WTC11 (cell line): ENCODE results near the gene SLC25A22. TPM values are rescaled to one million over a fixed set of nuclear protein-coding genes. Genes with fewer than 3 reads are reported as not detected.
A peak's percentile ranks its signal among the peaks of the same experiment; 100 is the strongest.

Experiments used
- ATAC-seq: fragments of 200-7000 bp; cut with Tn5 transposase; 2 replicates; pipeline ENCODE4 v1.10.0; 2021; ENCODE audit warnings: mild to moderate bottlenecking, moderate library complexity
- CTCF ChIA-PET: fragments of 300-600 bp; sonication (Branson Sonifier 250); formaldehyde crosslinking; loops from one replicate; lab custom pipeline; 2021; ENCODE audit warnings: antibody characterized with exemption; lab: Charles Lee
- POLR2A ChIA-PET: fragments of 350-600 bp; sonication (Branson Sonifier 250); formaldehyde crosslinking; loops from one replicate; lab custom pipeline; 2021; ENCODE audit warnings: antibody characterized with exemption; lab: Charles Lee
- DNase-seq: peaks from one replicate; pipeline ENCODE4 v3.0.0; 2021; ENCODE audit warnings: low spot score
- H3K27ac Mint-ChIP-seq: 2 replicates; pipeline ENCODE4 v1.8.0; 2021; ENCODE audit warnings: mixed read lengths
- H3K27me3 Mint-ChIP-seq: 2 replicates; pipeline ENCODE4 v1.8.0; 2021; ENCODE audit warnings: low read depth, mild to moderate bottlenecking, moderate library complexity, mixed read lengths
- H3K36me3 Mint-ChIP-seq: 2 replicates; pipeline ENCODE4 v1.8.0; 2021; ENCODE audit warnings: mixed read lengths
- H3K4me1 Mint-ChIP-seq: 2 replicates; pipeline ENCODE4 v1.8.0; 2022; ENCODE audit warnings: mixed read lengths
- H3K4me3 Mint-ChIP-seq: 2 replicates; pipeline ENCODE4 v1.8.0; 2021; ENCODE audit warnings: mild to moderate bottlenecking, moderate library complexity, mixed read lengths
- H3K9me3 Mint-ChIP-seq: 2 replicates; pipeline ENCODE4 v1.8.0; 2021; ENCODE audit warnings: mixed read lengths
- CREB1 ChIP-seq: sonication (generic); formaldehyde crosslinking; IDR thresholded peaks from 2 replicates; pipeline ENCODE4 v1.8.0; 2023; ENCODE audit warnings: mild to moderate bottlenecking, missing genetic modification reagents
- EMX1 ChIP-seq: fragments of 250-450 bp; sonication (Bioruptor Pico); IDR thresholded peaks from 2 replicates; pipeline ENCODE4 v1.8.0; 2021; ENCODE audit warnings: mild to moderate bottlenecking
- ETV6 ChIP-seq: sonication (generic); formaldehyde crosslinking; IDR thresholded peaks from 2 replicates; pipeline ENCODE4 v1.8.1; 2022; ENCODE audit warnings: mild to moderate bottlenecking, missing genetic modification reagents
- FOXJ3 ChIP-seq: sonication (generic); formaldehyde crosslinking; IDR thresholded peaks from 2 replicates; pipeline ENCODE4 v1.9.0; 2021; ENCODE audit warnings: missing genetic modification reagents, mild to moderate bottlenecking, borderline replicate concordance
- FOXK1 ChIP-seq: sonication (generic); formaldehyde crosslinking; IDR thresholded peaks from 2 replicates; pipeline ENCODE4 v1.8.0; 2022; ENCODE audit warnings: mild to moderate bottlenecking, moderate library complexity, missing genetic modification reagents
- GABPB1 ChIP-seq: sonication (generic); formaldehyde crosslinking; IDR thresholded peaks from 2 replicates; pipeline ENCODE4 v1.8.1; 2023; ENCODE audit warnings: mild to moderate bottlenecking, missing genetic modification reagents
- GRHL2 ChIP-seq: fragments of 250-450 bp; sonication (Bioruptor Pico); IDR thresholded peaks from 2 replicates; pipeline ENCODE4 v1.8.0; 2022; ENCODE audit warnings: mild to moderate bottlenecking, moderate library complexity; ENCODE audit not compliant: insufficient replicate concordance, severe bottlenecking
- GTF2I ChIP-seq: fragments of 250-450 bp; sonication (Bioruptor Pico); conservative IDR thresholded peaks from 2 replicates; pipeline ENCODE4 v1.4.0; 2021; ENCODE audit warnings: mild to moderate bottlenecking
- JAZF1 ChIP-seq: fragments of 250-450 bp; sonication (Bioruptor Pico); IDR thresholded peaks from 2 replicates; pipeline ENCODE4 v1.9.0; 2021; ENCODE audit warnings: moderate library complexity, mild to moderate bottlenecking, inconsistent platforms
- KAT7 ChIP-seq: sonication (generic); formaldehyde crosslinking; IDR thresholded peaks from 2 replicates; pipeline ENCODE4 v1.8.1; 2023; ENCODE audit warnings: missing genetic modification reagents, mild to moderate bottlenecking, borderline replicate concordance
- MXD4 ChIP-seq: fragments of 250-450 bp; sonication (Bioruptor Pico); IDR thresholded peaks from 2 replicates; pipeline ENCODE4 v1.8.0; 2021; ENCODE audit warnings: mild to moderate bottlenecking, moderate library complexity, borderline replicate concordance
- NFE2L1 ChIP-seq: sonication (generic); formaldehyde crosslinking; IDR thresholded peaks from 2 replicates; pipeline ENCODE4 v1.8.1; 2023; ENCODE audit warnings: missing genetic modification reagents
- NR3C1 ChIP-seq: sonication (generic); formaldehyde crosslinking; conservative IDR thresholded peaks from 2 replicates; pipeline ENCODE4 v1.8.1; 2023; ENCODE audit warnings: low read depth, mild to moderate bottlenecking, missing genetic modification reagents
- OVOL2 ChIP-seq: fragments of 250-450 bp; sonication (Bioruptor Pico); IDR thresholded peaks from 2 replicates; pipeline ENCODE4 v1.9.0; 2021; ENCODE audit warnings: mild to moderate bottlenecking, borderline replicate concordance
- SMAD3 ChIP-seq: sonication (generic); formaldehyde crosslinking; IDR thresholded peaks from 2 replicates; pipeline ENCODE4 v1.8.0; 2022; ENCODE audit warnings: missing genetic modification reagents, mild to moderate bottlenecking, borderline replicate concordance
- SOX15 ChIP-seq: fragments of 250-450 bp; sonication (Bioruptor Pico); IDR thresholded peaks from 2 replicates; pipeline ENCODE4 v1.9.0; 2021; ENCODE audit warnings: mild to moderate bottlenecking
- SP1 ChIP-seq: sonication (generic); formaldehyde crosslinking; conservative IDR thresholded peaks from 2 replicates; pipeline ENCODE4 v1.8.1; 2022; ENCODE audit warnings: missing genetic modification reagents
- TEAD4 ChIP-seq: sonication (generic); formaldehyde crosslinking; IDR thresholded peaks from 2 replicates; pipeline ENCODE4 v1.8.0; 2022; ENCODE audit warnings: mild to moderate bottlenecking, missing genetic modification reagents
- TP53 ChIP-seq: sonication (generic); formaldehyde crosslinking; IDR thresholded peaks from 2 replicates; pipeline ENCODE4 v1.8.1; 2023; ENCODE audit warnings: mild to moderate bottlenecking, missing genetic modification reagents
- ZNF219 ChIP-seq: sonication (generic); formaldehyde crosslinking; IDR thresholded peaks from 2 replicates; pipeline ENCODE4 v1.8.0; 2023; ENCODE audit warnings: missing genetic modification reagents, mild to moderate bottlenecking, borderline replicate concordance
- ZNF263 ChIP-seq: sonication (generic); formaldehyde crosslinking; IDR thresholded peaks from 2 replicates; pipeline ENCODE4 v1.8.1; 2022; ENCODE audit warnings: low read depth, mild to moderate bottlenecking, moderate library complexity, missing genetic modification reagents
- ZNF396 ChIP-seq: fragments of 250-450 bp; sonication (Bioruptor Pico); IDR thresholded peaks from 2 replicates; pipeline ENCODE4 v1.8.0; 2021; ENCODE audit warnings: mild to moderate bottlenecking, moderate library complexity, borderline replicate concordance
- total RNA-seq: library from RNA; stranded (reverse); gene quantifications from 3 replicates; pipeline ENCODE4 v1.2.3, GENCODE V29; 2021
- TF ChIP-seq, protein P1 (sequence below): sonication (generic); formaldehyde crosslinking; IDR thresholded peaks from 2 replicates; pipeline ENCODE4 v1.8.1; 2023; ENCODE audit warnings: mild to moderate bottlenecking, moderate library complexity, missing genetic modification reagents
- TF ChIP-seq, protein P2 (sequence below): fragments of 250-450 bp; sonication (Bioruptor Pico); IDR thresholded peaks from 2 replicates; pipeline ENCODE4 v1.9.0; 2021; ENCODE audit warnings: moderate library complexity, mild to moderate bottlenecking, inconsistent platforms, borderline replicate concordance
- TF ChIP-seq, protein P3 (sequence below): sonication (generic); formaldehyde crosslinking; conservative IDR thresholded peaks from 2 replicates; pipeline ENCODE4 v1.8.1; 2023; ENCODE audit warnings: mild to moderate bottlenecking, low read depth, missing genetic modification reagents, moderate library complexity
- TF ChIP-seq, protein P4 (sequence below): sonication (generic); formaldehyde crosslinking; IDR thresholded peaks from 2 replicates; pipeline ENCODE4 v1.8.1; 2022; ENCODE audit warnings: low read depth, mild to moderate bottlenecking, moderate library complexity, missing genetic modification reagents, borderline replicate concordance

Gene SLC25A22
- total RNA-seq, 1 experiment from 2014 or later: 44.8 TPM

DNA sequence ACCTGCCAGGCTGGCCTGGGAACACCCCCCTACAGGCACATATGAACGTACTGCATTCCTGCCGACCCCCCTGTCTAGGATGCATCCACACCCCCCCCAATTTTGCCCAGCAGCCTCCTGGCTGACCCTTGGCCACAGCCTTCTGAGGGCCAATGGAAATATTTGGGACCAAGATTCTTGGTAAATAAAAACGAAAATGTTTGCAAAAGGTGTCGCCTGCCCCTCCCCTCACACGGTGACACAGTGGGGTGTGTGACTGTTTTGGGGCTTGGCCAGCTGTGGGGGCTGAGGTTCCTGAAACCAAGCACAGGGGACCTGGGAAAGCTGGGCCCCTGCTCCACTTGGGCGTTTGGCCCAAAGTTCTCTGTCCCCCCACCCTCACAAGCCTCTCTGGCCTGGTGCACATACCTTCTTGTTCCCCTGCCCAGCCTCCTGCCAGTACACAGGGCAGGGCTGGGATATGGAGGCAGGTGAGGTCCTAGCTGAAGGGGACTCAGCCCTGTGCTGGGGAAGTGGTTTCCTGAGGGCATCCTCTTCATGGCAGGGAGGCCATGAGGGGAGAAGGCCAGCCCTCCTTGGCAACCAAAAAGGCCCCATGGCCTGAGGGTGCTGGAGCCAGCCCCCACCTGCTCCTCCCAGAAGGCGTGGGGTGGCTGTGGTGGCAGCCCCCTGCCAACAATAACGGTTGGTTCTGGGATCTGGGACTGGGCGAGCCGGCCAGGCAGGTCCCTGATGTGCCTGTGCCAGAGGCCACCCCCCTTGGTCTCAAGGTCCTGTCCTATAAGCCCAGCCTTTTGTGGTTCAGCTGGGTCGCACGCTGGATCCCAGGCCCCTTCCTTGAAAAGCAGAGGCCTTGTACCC, 27.5 kb upstream of the SLC25A22 start (continued):
- no peak for TF ChIP-seq GRHL2
- no peak for TF ChIP-seq EMX1 (CRISPR knock-in tag)
- no peak for TF ChIP-seq MXD4 (CRISPR knock-in tag)
- no peak for TF ChIP-seq TEAD4 (CRISPR knock-in tag)
- TF ChIP-seq, protein P1, sequence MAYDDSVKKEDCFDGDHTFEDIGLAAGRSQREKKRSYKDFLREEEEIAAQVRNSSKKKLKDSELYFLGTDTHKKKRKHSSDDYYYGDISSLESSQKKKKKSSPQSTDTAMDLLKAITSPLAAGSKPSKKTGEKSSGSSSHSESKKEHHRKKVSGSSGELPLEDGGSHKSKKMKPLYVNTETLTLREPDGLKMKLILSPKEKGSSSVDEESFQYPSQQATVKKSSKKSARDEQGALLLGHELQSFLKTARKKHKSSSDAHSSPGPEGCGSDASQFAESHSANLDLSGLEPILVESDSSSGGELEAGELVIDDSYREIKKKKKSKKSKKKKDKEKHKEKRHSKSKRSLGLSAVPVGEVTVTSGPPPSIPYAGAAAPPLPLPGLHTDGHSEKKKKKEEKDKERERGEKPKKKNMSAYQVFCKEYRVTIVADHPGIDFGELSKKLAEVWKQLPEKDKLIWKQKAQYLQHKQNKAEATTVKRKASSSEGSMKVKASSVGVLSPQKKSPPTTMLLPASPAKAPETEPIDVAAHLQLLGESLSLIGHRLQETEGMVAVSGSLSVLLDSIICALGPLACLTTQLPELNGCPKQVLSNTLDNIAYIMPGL (CRISPR knock-in tag): no peak

DNA sequence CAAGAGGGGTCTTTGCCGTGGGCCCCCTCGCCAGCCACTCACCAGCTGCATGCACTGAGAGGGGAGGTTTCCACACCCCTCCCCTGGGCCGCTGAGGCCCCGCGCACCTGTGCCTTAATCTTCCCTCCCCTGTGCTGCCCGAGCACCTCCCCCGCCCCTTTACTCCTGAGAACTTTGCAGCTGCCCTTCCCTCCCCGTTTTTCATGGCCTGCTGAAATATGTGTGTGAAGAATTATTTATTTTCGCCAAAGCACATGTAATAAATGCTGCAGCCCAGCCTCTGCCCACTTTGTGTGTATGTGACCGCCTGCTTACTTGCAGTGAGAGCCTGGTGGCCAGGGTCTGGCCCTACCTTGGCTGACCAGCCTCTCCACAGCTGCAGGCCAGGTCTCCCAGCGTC, 26.9 kb upstream of the SLC25A22 start:
- H3K27ac Mint-ChIP-seq: no peak overlapping the region
- no peaks in the 10 kb centered on the region for H3K9me3 Mint-ChIP-seq
- peaks cover 28% of the 10 kb centered on the region for H3K4me1 Mint-ChIP-seq
- ATAC-seq (no peak), DNase-seq (no peak)
- ChIA-PET CTCF (interaction anchor here (1.0 kb wide), 1 partner anchor 49 kb away, joined by 3 read pairs; no protein-coding TSS in a partner anchor), POLR2A (interaction anchor here (1.2 to 1.4 kb wide), 2 partner anchors 20 to 38 kb away, joined by 3 read pairs; partner anchors contain the start of gene PIDD1)
- no peaks in the 10 kb centered on the region for H3K36me3 Mint-ChIP-seq
- H3K4me3 Mint-ChIP-seq: no peak overlapping the region
- TF ChIP-seq CREB1 (CRISPR knock-in tag) (no peak), NR3C1 (no peak), KAT7 (CRISPR knock-in tag) (no peak), ZNF263 (CRISPR knock-in tag) (no peak), ZNF396 (CRISPR knock-in tag) (no peak), ZNF219 (CRISPR knock-in tag) (no peak), GTF2I (CRISPR knock-in tag) (no peak), FOXJ3 (CRISPR knock-in tag) (no peak), MXD4 (CRISPR knock-in tag) (no peak), TP53 (CRISPR knock-in tag) (no peak), NFE2L1 (CRISPR knock-in tag) (no peak), SOX15 (no peak)
- TF ChIP-seq, protein P2, sequence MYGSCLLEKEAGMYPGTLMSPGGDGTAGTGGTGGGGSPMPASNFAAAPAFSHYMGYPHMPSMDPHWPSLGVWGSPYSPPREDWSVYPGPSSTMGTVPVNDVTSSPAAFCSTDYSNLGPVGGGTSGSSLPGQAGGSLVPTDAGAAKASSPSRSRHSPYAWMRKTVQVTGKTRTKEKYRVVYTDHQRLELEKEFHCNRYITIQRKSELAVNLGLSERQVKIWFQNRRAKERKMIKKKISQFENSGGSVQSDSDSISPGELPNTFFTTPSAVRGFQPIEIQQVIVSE (CRISPR knock-in tag): no peak
- TF ChIP-seq, protein P3, sequence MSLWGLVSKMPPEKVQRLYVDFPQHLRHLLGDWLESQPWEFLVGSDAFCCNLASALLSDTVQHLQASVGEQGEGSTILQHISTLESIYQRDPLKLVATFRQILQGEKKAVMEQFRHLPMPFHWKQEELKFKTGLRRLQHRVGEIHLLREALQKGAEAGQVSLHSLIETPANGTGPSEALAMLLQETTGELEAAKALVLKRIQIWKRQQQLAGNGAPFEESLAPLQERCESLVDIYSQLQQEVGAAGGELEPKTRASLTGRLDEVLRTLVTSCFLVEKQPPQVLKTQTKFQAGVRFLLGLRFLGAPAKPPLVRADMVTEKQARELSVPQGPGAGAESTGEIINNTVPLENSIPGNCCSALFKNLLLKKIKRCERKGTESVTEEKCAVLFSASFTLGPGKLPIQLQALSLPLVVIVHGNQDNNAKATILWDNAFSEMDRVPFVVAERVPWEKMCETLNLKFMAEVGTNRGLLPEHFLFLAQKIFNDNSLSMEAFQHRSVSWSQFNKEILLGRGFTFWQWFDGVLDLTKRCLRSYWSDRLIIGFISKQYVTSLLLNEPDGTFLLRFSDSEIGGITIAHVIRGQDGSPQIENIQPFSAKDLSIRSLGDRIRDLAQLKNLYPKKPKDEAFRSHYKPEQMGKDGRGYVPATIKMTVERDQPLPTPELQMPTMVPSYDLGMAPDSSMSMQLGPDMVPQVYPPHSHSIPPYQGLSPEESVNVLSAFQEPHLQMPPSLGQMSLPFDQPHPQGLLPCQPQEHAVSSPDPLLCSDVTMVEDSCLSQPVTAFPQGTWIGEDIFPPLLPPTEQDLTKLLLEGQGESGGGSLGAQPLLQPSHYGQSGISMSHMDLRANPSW (CRISPR knock-in tag): no peak
- peaks cover 15% of the 10 kb centered on the region for H3K27me3 Mint-ChIP-seq

DNA sequence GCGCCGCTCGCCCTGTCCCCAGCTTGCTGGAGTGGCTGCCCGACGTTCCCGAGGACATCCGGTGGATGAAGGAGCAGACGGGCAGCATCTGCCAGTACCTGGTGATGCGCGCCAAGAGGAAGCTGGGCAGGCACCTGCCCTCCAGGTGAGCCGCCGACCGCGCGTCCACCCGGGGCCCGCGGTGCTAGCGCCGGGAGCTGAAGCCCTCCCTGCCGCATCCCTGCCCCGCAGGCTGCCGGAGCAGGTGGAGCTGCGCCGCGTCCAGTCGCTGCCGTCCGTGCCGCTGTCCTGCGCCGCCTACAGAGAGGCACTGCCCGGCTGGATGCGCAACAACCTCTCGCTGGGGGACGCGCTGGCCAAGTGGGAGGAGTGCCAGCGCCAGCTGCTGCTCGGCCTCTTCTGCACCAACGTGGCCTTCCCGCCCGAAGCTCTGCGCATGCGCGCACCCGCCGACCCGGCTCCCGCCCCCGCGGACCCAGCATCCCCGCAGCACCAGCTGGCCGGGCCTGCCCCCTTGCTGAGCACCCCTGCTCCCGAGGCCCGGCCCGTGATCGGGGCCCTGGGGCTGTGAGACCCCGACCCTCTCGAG, 26.3 kb upstream of the SLC25A22 start:
- Mint-ChIP-seq H3K36me3 (no peaks in the 10 kb centered on the region), H3K27ac (no peak overlapping the region), H3K4me3 (no peak overlapping the region), H3K27me3 (peaks cover 15% of the 10 kb centered on the region), H3K4me1 (peaks cover 27% of the 10 kb centered on the region), H3K9me3 (no peaks in the 10 kb centered on the region)
- ATAC-seq (no peak), DNase-seq (no peak)
- ChIA-PET CTCF (no interaction called here), POLR2A (interaction anchor here (1.2 kb wide), 1 partner anchor 38 kb away, joined by 3 read pairs; no protein-coding TSS in a partner anchor)
- TF ChIP-seq GABPB1 (no peak), FOXK1 (CRISPR knock-in tag) (no peak), ETV6 (CRISPR knock-in tag) (no peak), SP1 (no peak), OVOL2 (no peak), JAZF1 (no peak), SMAD3 (CRISPR knock-in tag) (no peak)
- TF ChIP-seq, protein P1 (CRISPR knock-in tag): peak; percentile 43; the same call in 1 of the 2 replicates
- TF ChIP-seq, protein P4, sequence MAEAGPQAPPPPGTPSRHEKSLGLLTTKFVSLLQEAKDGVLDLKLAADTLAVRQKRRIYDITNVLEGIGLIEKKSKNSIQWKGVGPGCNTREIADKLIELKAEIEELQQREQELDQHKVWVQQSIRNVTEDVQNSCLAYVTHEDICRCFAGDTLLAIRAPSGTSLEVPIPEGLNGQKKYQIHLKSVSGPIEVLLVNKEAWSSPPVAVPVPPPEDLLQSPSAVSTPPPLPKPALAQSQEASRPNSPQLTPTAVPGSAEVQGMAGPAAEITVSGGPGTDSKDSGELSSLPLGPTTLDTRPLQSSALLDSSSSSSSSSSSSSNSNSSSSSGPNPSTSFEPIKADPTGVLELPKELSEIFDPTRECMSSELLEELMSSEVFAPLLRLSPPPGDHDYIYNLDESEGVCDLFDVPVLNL (CRISPR knock-in tag): no peak
